GM19463 (cell line): ENCODE results near the gene PRDX2.
"Not testable (repeated sequence)": the region's sequence is repeated elsewhere in the genome, so short reads cannot be mapped to it uniquely, and the experiment has no call there.

Experiments used
- ATAC-seq: cut with Tn5 transposase; IDR thresholded peaks from one replicate; pipeline ENCODE4 v1.9.1; 2021; ENCODE audit warnings: mild to moderate bottlenecking, moderate library complexity; ENCODE audit not compliant: unreplicated experiment

Gene PRDX2

GRCh38 chr19:12825254-12826131, 23.9 kb upstream of the PRDX2 start:
- ATAC-seq: no peak

GRCh38 chr19:12821761-12822160, 20.2 kb upstream of the PRDX2 start:
- ATAC-seq: no peak

- not testable (repeated sequence) for ATAC-seq
These were observed 16.2 kb upstream of the PRDX2 start for GRCh38 chr19:12817810-12818209.

GRCh38 chr19:12817188-12817587, 15.6 kb upstream of the PRDX2 start:
- ATAC-seq: not testable (repeated sequence)

GRCh38 chr19:12815088-12815487, 13.5 kb upstream of the PRDX2 start:
- no peak for ATAC-seq

GRCh38 chr19:12806242-12807081, 4.9 kb upstream of the PRDX2 start, which contains the start of gene RNASEH2A:
Gene RNASEH2A, plus strand, starts transcription at chr19:12806584. Its CDS starts 90 bp downstream, at chr19:12806674.
- peak; percentile 90 for ATAC-seq

- ATAC-seq: no peak
These were observed 2.5 kb upstream of the PRDX2 start for GRCh38 chr19:12804051-12804450.

- ATAC-seq: no peak
These were observed 887 bp upstream of the PRDX2 start for GRCh38 chr19:12802267-12803106.

GRCh38 chr19:12800923-12801465, 606 bp downstream of the PRDX2 start:
- no peak for ATAC-seq

- ATAC-seq: no peak
These were observed 1.2 kb downstream of the PRDX2 start for GRCh38 chr19:12800466-12800770.

- no peak for ATAC-seq
These were observed 1.7 kb downstream of the PRDX2 start for GRCh38 chr19:12799742-12800465.

GRCh38 chr19:12797607-12798006, 4.0 kb downstream of the PRDX2 start:
- ATAC-seq: not testable (repeated sequence)

GRCh38 chr19:12797141-12797587, 4.4 kb downstream of the PRDX2 start:
- ATAC-seq: no peak

- ATAC-seq: no peak
These were observed 5.2 kb downstream of the PRDX2 start for GRCh38 chr19:12796146-12797071.

GRCh38 chr19:12794971-12795381, 6.6 kb downstream of the PRDX2 start:
- no peak for ATAC-seq

- no peak for ATAC-seq
These were observed 7.2 kb downstream of the PRDX2 start for GRCh38 chr19:12794196-12794941.

- ATAC-seq: peak; percentile 28
These were observed 8.1 kb downstream of the PRDX2 start for GRCh38 chr19:12793290-12794195.
